ENCODE data around the gene TCF4.

Gene TCF4

GRCh38 chr18:55588870-55589595 is 1.0 kb upstream of the TCF4 start:
- peak overlapping the region; percentile 61 for H3K4me3 ChIP-seq (ENCODE audit: low read length)
- DNase-seq (ENCODE audit: low read depth, low spot score) = no peak

GRCh38 chr18:55587418-55588110 is 428 bp downstream of the TCF4 start:
- peak; percentile 10 for DNase-seq (ENCODE audit: low read depth, low spot score)
- peak overlapping the region; percentile 61 for H3K4me3 ChIP-seq (ENCODE audit: low read length)

- H3K4me3 ChIP-seq (ENCODE audit: low read length) = no peak overlapping the region
- DNase-seq (ENCODE audit: low read depth, low spot score) = no peak
Measured at GRCh38 chr18:55585920-55586561, 2.0 kb downstream of the TCF4 start.

- DNase-seq (ENCODE audit: low read depth, low spot score) = no peak
- H3K4me3 ChIP-seq (ENCODE audit: low read length) = no peak overlapping the region
Measured at GRCh38 chr18:55585065-55585919, 2.7 kb downstream of the TCF4 start.

GRCh38 chr18:55584201-55584600 is 3.8 kb downstream of the TCF4 start:
- DNase-seq (ENCODE audit: low read depth, low spot score) = no peak
- H3K4me3 ChIP-seq (ENCODE audit: low read length) = no peak overlapping the region

- H3K4me3 ChIP-seq (ENCODE audit: low read length) = no peak overlapping the region
- no peak for DNase-seq (ENCODE audit: low read depth, low spot score)
Measured at GRCh38 chr18:55582325-55582724, 5.7 kb downstream of the TCF4 start.

GRCh38 chr18:55579501-55580270 is 8.3 kb downstream of the TCF4 start:
- H3K4me3 ChIP-seq (ENCODE audit: low read length) = no peak overlapping the region
- DNase-seq (ENCODE audit: low read depth, low spot score) = no peak

- H3K4me3 ChIP-seq (ENCODE audit: low read length) = no peak overlapping the region
- DNase-seq (ENCODE audit: low read depth, low spot score) = no peak
Measured at GRCh38 chr18:55577812-55578539, 10.0 kb downstream of the TCF4 start.

GRCh38 chr18:55576001-55576400 is 12.0 kb downstream of the TCF4 start:
- DNase-seq (ENCODE audit: low read depth, low spot score) = no peak
- H3K4me3 ChIP-seq (ENCODE audit: low read length) = no peak overlapping the region

- no peak for DNase-seq (ENCODE audit: low read depth, low spot score)
- H3K4me3 ChIP-seq (ENCODE audit: low read length) = no peak overlapping the region
Measured at GRCh38 chr18:55575066-55575465, 12.9 kb downstream of the TCF4 start.

- DNase-seq (ENCODE audit: low read depth, low spot score) = no peak
- H3K4me3 ChIP-seq (ENCODE audit: low read length) = no peak overlapping the region
Measured at GRCh38 chr18:55573386-55573785, 14.6 kb downstream of the TCF4 start.

- DNase-seq (ENCODE audit: low read depth, low spot score) = no peak
- no peak overlapping the region for H3K4me3 ChIP-seq (ENCODE audit: low read length)
Measured at GRCh38 chr18:55570966-55571365, 17.0 kb downstream of the TCF4 start.

- H3K4me3 ChIP-seq (ENCODE audit: low read length) = no peak overlapping the region
- DNase-seq (ENCODE audit: low read depth, low spot score) = no peak
Measured at GRCh38 chr18:55566456-55566935, 21.5 kb downstream of the TCF4 start.

GRCh38 chr18:55559739-55560138 is 28.3 kb downstream of the TCF4 start:
- no peak for DNase-seq (ENCODE audit: low read depth, low spot score)
- H3K4me3 ChIP-seq (ENCODE audit: low read length) = no peak overlapping the region

GRCh38 chr18:55557211-55557610 is 30.8 kb downstream of the TCF4 start:
- no peak overlapping the region for H3K4me3 ChIP-seq (ENCODE audit: low read length)
- no peak for DNase-seq (ENCODE audit: low read depth, low spot score)

- H3K4me3 ChIP-seq (ENCODE audit: low read length) = no peak overlapping the region
- no peak for DNase-seq (ENCODE audit: low read depth, low spot score)
Measured at GRCh38 chr18:55555395-55556027, 32.5 kb downstream of the TCF4 start.

- H3K4me3 ChIP-seq (ENCODE audit: low read length) = no peak overlapping the region
- DNase-seq (ENCODE audit: low read depth, low spot score) = no peak
Measured at GRCh38 chr18:55552526-55553189, 35.3 kb downstream of the TCF4 start.
